ENCODE measurements around the gene TFR2.

The TFR2 gene

DNA sequence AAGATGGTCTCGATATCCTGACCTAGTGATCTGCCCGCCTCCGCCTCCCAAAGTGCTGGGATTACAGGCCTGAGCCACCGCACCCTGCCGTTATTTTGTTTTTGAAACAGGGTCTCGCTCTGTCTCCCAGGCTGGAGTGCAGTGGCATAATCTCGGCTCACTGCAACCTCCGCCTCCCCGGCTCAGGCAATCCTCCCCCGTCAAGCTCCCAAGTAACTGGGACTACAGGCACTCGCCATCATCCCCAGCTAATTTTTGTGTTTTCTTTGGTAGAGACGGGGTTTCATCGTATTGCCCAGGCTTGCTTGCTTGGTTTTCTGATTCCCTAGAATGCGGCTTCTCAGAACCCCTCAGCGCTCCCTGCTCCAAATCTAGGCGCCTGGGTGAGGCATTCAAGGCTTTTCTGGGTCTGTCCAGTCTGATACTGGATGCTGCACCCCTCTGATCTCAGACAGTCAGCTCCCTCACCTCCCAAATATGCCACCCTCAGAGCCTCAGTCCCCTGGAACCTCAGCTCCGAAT lies 1.3 kb downstream of the TFR2 start:
- no peaks in the 10 kb centered on the region for H4K20me1 ChIP-seq (ENCODE audit: insufficient read depth, low read length, poor library complexity, severe bottlenecking)
- H3K4me1 ChIP-seq (ENCODE audit: insufficient read depth, low read length, poor library complexity, severe bottlenecking): no peaks in the 10 kb centered on the region
- H3K4me3 ChIP-seq (ENCODE audit: low read length, poor library complexity, severe bottlenecking): no peak overlapping the region
- H3K36me3 ChIP-seq (ENCODE audit: insufficient read depth, low read length): no peaks in the 10 kb centered on the region
- H3K4me2 ChIP-seq (ENCODE audit: low read depth, low read length, poor library complexity, severe bottlenecking): no peak overlapping the region
- H3F3A ChIP-seq (ENCODE audit: low read depth): no peaks in the 10 kb centered on the region
- H2AFZ ChIP-seq (ENCODE audit: low read length): no peak overlapping the region
- H3K9me2 ChIP-seq (replicated peaks; ENCODE audit: low read depth, low read length): no peaks in the 10 kb centered on the region
- no peaks in the 10 kb centered on the region for H3K9me3 ChIP-seq (ENCODE audit: insufficient read depth, low read depth, low read length)
- no peaks in the 10 kb centered on the region for H3K79me2 ChIP-seq (ENCODE audit: insufficient read depth, low read length)
- TF ChIP-seq EZH2phosphoT487 (IDR thresholded peaks at IDR 0.05; ENCODE audit: borderline replicate concordance): no peak
- TF ChIP-seq, protein P1, sequence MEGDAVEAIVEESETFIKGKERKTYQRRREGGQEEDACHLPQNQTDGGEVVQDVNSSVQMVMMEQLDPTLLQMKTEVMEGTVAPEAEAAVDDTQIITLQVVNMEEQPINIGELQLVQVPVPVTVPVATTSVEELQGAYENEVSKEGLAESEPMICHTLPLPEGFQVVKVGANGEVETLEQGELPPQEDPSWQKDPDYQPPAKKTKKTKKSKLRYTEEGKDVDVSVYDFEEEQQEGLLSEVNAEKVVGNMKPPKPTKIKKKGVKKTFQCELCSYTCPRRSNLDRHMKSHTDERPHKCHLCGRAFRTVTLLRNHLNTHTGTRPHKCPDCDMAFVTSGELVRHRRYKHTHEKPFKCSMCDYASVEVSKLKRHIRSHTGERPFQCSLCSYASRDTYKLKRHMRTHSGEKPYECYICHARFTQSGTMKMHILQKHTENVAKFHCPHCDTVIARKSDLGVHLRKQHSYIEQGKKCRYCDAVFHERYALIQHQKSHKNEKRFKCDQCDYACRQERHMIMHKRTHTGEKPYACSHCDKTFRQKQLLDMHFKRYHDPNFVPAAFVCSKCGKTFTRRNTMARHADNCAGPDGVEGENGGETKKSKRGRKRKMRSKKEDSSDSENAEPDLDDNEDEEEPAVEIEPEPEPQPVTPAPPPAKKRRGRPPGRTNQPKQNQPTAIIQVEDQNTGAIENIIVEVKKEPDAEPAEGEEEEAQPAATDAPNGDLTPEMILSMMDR (conservative IDR thresholded peaks at IDR 0.05; ENCODE audit: low read length): no peak
- H3K27me3 ChIP-seq (ENCODE audit: insufficient read depth, low read length, poor library complexity, severe bottlenecking): no peaks in the 10 kb centered on the region
- H3K9ac ChIP-seq (ENCODE audit: low read depth, low read length, poor library complexity, severe bottlenecking): no peak overlapping the region

DNA sequence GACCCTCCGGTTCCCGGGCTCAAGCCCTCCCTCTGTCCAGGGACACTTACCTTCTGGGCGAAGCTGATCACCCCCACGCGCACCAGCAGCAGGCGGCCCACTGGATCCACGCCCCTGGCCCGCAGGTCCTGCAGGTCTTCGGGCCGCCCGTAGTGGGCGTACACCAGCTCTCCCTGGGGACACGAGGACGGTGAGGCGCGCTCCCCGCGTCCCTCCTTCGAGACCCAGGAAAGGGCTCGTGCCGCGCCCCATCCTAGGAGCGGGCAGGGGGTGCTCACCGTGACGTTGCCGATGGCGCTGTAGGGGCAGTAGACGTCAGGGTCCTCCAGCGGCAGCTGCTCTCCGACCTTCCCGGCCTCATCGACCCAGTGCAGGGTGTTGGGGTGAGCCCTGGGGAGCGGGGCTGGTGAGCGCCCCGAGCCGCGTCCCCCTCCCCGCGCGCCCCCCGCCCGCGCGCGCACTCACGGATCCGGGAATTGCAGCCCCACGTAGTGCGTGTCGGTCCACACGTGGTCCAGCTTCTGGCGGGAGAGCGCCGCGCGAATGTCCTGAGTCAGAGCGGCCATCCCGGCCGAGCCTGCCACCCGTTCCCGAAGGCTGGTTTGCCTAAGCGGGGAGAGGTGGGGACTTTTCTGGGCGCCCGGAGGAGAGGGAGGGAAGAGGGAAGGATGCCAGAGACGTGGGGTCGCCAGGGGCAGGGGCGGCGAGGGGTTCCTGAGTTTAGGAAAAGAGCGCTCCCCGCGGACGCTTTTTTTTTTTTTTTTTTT lies 8.2 kb downstream of the TFR2 start:
- H3K9ac ChIP-seq (ENCODE audit: low read depth, low read length, poor library complexity, severe bottlenecking): peak overlapping the region; percentile 77
- peaks cover 8% of the 10 kb centered on the region for H3K4me1 ChIP-seq (ENCODE audit: insufficient read depth, low read length, poor library complexity, severe bottlenecking)
- no peaks in the 10 kb centered on the region; the same call in 1 of the 2 replicates for H3F3A ChIP-seq (ENCODE audit: low read depth)
- peak overlapping the region; percentile 90 for H2AFZ ChIP-seq (ENCODE audit: low read length)
- H3K27me3 ChIP-seq (ENCODE audit: insufficient read depth, low read length, poor library complexity, severe bottlenecking): no peaks in the 10 kb centered on the region
- H3K9me3 ChIP-seq (ENCODE audit: insufficient read depth, low read depth, low read length): no peaks in the 10 kb centered on the region
- H4K20me1 ChIP-seq (ENCODE audit: insufficient read depth, low read length, poor library complexity, severe bottlenecking): no peaks in the 10 kb centered on the region
- TF ChIP-seq, protein P1 (conservative IDR thresholded peaks at IDR 0.05; ENCODE audit: low read length): peak; percentile 39
- TF ChIP-seq EZH2phosphoT487 (IDR thresholded peaks at IDR 0.05; ENCODE audit: borderline replicate concordance): no peak
- H3K36me3 ChIP-seq (ENCODE audit: insufficient read depth, low read length): no peaks in the 10 kb centered on the region
- peak overlapping the region; percentile 78 for H3K4me3 ChIP-seq (ENCODE audit: low read length, poor library complexity, severe bottlenecking)
- H3K4me2 ChIP-seq (ENCODE audit: low read depth, low read length, poor library complexity, severe bottlenecking): peak overlapping the region; percentile 51
- no peaks in the 10 kb centered on the region for H3K79me2 ChIP-seq (ENCODE audit: insufficient read depth, low read length)
- H3K9me2 ChIP-seq (replicated peaks; ENCODE audit: low read depth, low read length): no peaks in the 10 kb centered on the region

DNA sequence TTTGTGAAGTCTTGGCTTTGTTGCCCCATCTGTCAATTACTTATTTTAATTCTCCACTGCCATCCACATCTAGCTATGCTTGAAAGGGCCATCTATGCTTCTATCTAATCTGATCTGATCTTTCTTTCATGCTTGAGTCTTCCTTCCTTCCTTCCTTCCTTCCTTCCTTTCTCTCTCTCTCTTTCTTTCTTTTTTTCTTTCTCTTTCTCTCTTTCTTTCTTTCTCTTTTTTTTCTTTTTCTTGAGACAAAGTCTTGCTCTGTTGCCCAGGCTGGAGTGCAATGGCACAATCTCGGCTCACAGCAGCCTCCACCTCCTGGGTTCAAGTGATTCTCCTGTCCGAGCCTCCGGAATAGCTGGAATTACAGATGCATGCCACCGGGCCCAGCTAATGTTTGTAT lies 11.3 kb downstream of the TFR2 start:
- H3K4me3 ChIP-seq (ENCODE audit: low read length, poor library complexity, severe bottlenecking): no peak overlapping the region
- no peaks in the 10 kb centered on the region for H4K20me1 ChIP-seq (ENCODE audit: insufficient read depth, low read length, poor library complexity, severe bottlenecking)
- no peak overlapping the region for H2AFZ ChIP-seq (ENCODE audit: low read length)
- H3K79me2 ChIP-seq (ENCODE audit: insufficient read depth, low read length): peaks cover 8% of the 10 kb centered on the region; the same call in 1 of the 2 replicates
- H3K36me3 ChIP-seq (ENCODE audit: insufficient read depth, low read length): no peaks in the 10 kb centered on the region
- H3K9me3 ChIP-seq (ENCODE audit: insufficient read depth, low read depth, low read length): no peaks in the 10 kb centered on the region
- H3K9me2 ChIP-seq (replicated peaks; ENCODE audit: low read depth, low read length): no peaks in the 10 kb centered on the region
- no peak overlapping the region for H3K9ac ChIP-seq (ENCODE audit: low read depth, low read length, poor library complexity, severe bottlenecking)
- TF ChIP-seq EZH2phosphoT487 (IDR thresholded peaks at IDR 0.05; ENCODE audit: borderline replicate concordance): no peak
- TF ChIP-seq, protein P1 (conservative IDR thresholded peaks at IDR 0.05; ENCODE audit: low read length): no peak
- peaks cover 21% of the 10 kb centered on the region for H3K4me1 ChIP-seq (ENCODE audit: insufficient read depth, low read length, poor library complexity, severe bottlenecking)
- no peaks in the 10 kb centered on the region for H3K27me3 ChIP-seq (ENCODE audit: insufficient read depth, low read length, poor library complexity, severe bottlenecking)
- no peaks in the 10 kb centered on the region; the same call in 1 of the 2 replicates for H3F3A ChIP-seq (ENCODE audit: low read depth)
- no peak overlapping the region for H3K4me2 ChIP-seq (ENCODE audit: low read depth, low read length, poor library complexity, severe bottlenecking)
